Endothelial cell of umbilical vein (primary cell): ENCODE results near the gene TBC1D4. TPM values are rescaled to one million over a fixed set of nuclear protein-coding genes. Genes with fewer than 3 reads are reported as not detected.

Experiments used
- Bru-seq: library from RNA; stranded (reverse); fragments of 400-500 nt; gene quantifications from one replicate; lab custom pipeline; 2021; lab: Mats Ljungman, UMichigan
- BruChase-seq, 2 experiments: library from RNA; stranded (reverse); fragments of 400-500 nt; gene quantifications; one replicate each; lab custom pipeline; 2021; lab: Mats Ljungman, UMichigan
- BruUV-seq: library from RNA; stranded (reverse); fragments of 400-500 nt; replicated peaks from 2 replicates; lab custom pipeline; 2021; lab: Mats Ljungman, UMichigan
- CTCF ChIA-PET: fragments of 300-600, 350-600 bp; sonication (Branson Sonifier 250); formaldehyde crosslinking; loops from one replicate; lab custom pipeline; 2021; ENCODE audit warnings: antibody characterized with exemption, inconsistent platforms; lab: Charles Lee
- POLR2A ChIA-PET: fragments of 300-600, 350-600 bp; sonication (Branson Sonifier 250); formaldehyde crosslinking; loops from one replicate; lab custom pipeline; 2021; ENCODE audit warnings: antibody characterized with exemption, inconsistent platforms; lab: Charles Lee
- DNase-seq: peaks from one replicate; pipeline ENCODE4 v3.0.0-alpha.2; 2011; ENCODE audit warnings: low read depth, low spot score
- FAIRE-seq: peaks from 2 replicates; lab custom pipeline; 2011; peaks lifted over from hg19 to GRCh38; lab: Jason Lieb, UNC
- H2AFZ ChIP-seq: 2 replicates; pipeline ENCODE4 v1.6.0; 2012; ENCODE audit warnings: low read depth, low read length, control low read depth, inconsistent platforms
- H3K27ac ChIP-seq: 2 replicates; pipeline ENCODE4 v1.5.1; 2011; ENCODE audit warnings: low read depth, mild to moderate bottlenecking, control low read depth, low read length, moderate library complexity; ENCODE audit not compliant: insufficient read depth
- H3K27me3 ChIP-seq, 2 experiments: 2 replicates each; pipeline versions ENCODE4 v1.6.0 to v1.6.1; 2011; ENCODE audit warnings: low read length in 2 of 2, mixed read lengths in 1 of 2; ENCODE audit not compliant: control insufficient read depth in 2 of 2, insufficient read depth in 2 of 2
- H3K36me3 ChIP-seq, 2 experiments: 2 replicates in 1 of 2; 3 replicates in 1 of 2; pipeline ENCODE4 v1.5.1; 2011; ENCODE audit warnings: low read length in 2 of 2, mild to moderate bottlenecking in 1 of 2, moderate library complexity in 1 of 2; ENCODE audit not compliant: control insufficient read depth in 2 of 2, insufficient read depth in 2 of 2; ENCODE audit errors: extremely low read depth in 1 of 2
- H3K4me1 ChIP-seq: 3 replicates; pipeline ENCODE4 v1.5.1; 2011; ENCODE audit warnings: mild to moderate bottlenecking, low read length; ENCODE audit not compliant: control insufficient read depth, insufficient read depth; ENCODE audit errors: extremely low read depth
- H3K4me2 ChIP-seq: 2 replicates; pipeline ENCODE4 v1.6.1; 2011; ENCODE audit warnings: low read length, control low read depth, mixed read lengths; ENCODE audit not compliant: insufficient read depth
- H3K4me3 ChIP-seq, 3 experiments: fragments of 200-600 bp in 1 of 3; sonication (generic), shearing (Covaris generic) in 1 of 3; replicated peaks in 1 of 3; 2 replicates each; pipeline ENCODE4 v1.5.1; 2011 to 2016; ENCODE audit warnings: control low read depth in 3 of 3, low read length in 3 of 3, mild to moderate bottlenecking in 2 of 3, inconsistent platforms in 1 of 3, low read depth in 1 of 3, moderate library complexity in 1 of 3; ENCODE audit not compliant: insufficient read depth in 1 of 3
- H3K79me2 ChIP-seq: 2 replicates; pipeline ENCODE4 v1.6.0; 2012; ENCODE audit warnings: low read length, inconsistent platforms; ENCODE audit not compliant: control insufficient read depth, insufficient read depth
- H3K9ac ChIP-seq: replicated peaks from 2 replicates; pipeline ENCODE3; 2011; ENCODE audit warnings: low read length, control low read depth; ENCODE audit not compliant: insufficient read depth; ENCODE audit errors: extremely low read depth
- H3K9me1 ChIP-seq: replicated peaks from 3 replicates; pipeline ENCODE4 v1.6.0; 2011; ENCODE audit warnings: mild to moderate bottlenecking, low read length; ENCODE audit not compliant: control insufficient read depth, insufficient read depth; ENCODE audit errors: extremely low read depth
- H3K9me3 ChIP-seq: replicated peaks from 2 replicates; pipeline ENCODE4 v1.5.1; 2012; ENCODE audit warnings: low read length, inconsistent platforms; ENCODE audit not compliant: control insufficient read depth, insufficient read depth
- H4K20me1 ChIP-seq: replicated peaks from 2 replicates; pipeline ENCODE3; 2011; ENCODE audit warnings: mild to moderate bottlenecking, low read length; ENCODE audit not compliant: control insufficient read depth, insufficient read depth; ENCODE audit errors: extremely low read depth
- EZH2 ChIP-seq: IDR thresholded peaks from 2 replicates; pipeline ENCODE4 v1.6.1; 2012; ENCODE audit warnings: borderline replicate concordance, low read depth, mild to moderate bottlenecking, moderate library complexity, low read length, inconsistent platforms; ENCODE audit not compliant: severe bottlenecking
- GATA2 ChIP-seq: IDR thresholded peaks from 2 replicates; pipeline ENCODE4 v1.7.0; 2011; ENCODE audit warnings: low read depth, mild to moderate bottlenecking, moderate library complexity, mixed read lengths, low read length; ENCODE audit not compliant: insufficient read length, insufficient read depth
- JUN ChIP-seq: IDR thresholded peaks from 2 replicates; pipeline ENCODE4 v1.6.1; 2011; ENCODE audit warnings: borderline replicate concordance, low read depth; ENCODE audit not compliant: insufficient read length, insufficient read depth
- POLR2A ChIP-seq: IDR thresholded peaks from 2 replicates; pipeline ENCODE4 v1.6.1; 2012; ENCODE audit warnings: low read depth, mild to moderate bottlenecking, control low read depth, low read length
- POLR2AphosphoS5 ChIP-seq: IDR thresholded peaks from 2 replicates; pipeline ENCODE4 v1.6.1; 2012; ENCODE audit warnings: low read depth, mild to moderate bottlenecking, control low read depth, low read length, moderate library complexity; ENCODE audit not compliant: insufficient read depth
- dilution Hi-C: fragments of 300-500 bp; cut with MboI; formaldehyde crosslinking; loops from one replicate; pipeline ENCODE4 v1.15.0; 2019; ENCODE audit warnings: low sequenced_read_pairs; ENCODE audit not compliant: extremely low pct_ligation_motif_present
- intact Hi-C: fragments of 100-400 bp; cut with micrococcal nuclease; formaldehyde crosslinking; loops from one replicate; pipeline ENCODE4 v1.10.0; 2022
- long read RNA-seq: library from polyadenylated mRNA; stranded (forward); transcript quantifications from one replicate; pipeline ENCODE4 v2.0.0, GENCODE V29; 2021
- polyA minus RNA-seq, 3 experiments: library from RNA; depleted of rRNA, polyadenylated mRNA; stranded (reverse); fragments of >200 nt; gene quantifications; 1 replicate in 1 of 3; 2 replicates in 2 of 3; pipeline ENCODE4 v1.2.3, GENCODE V29; 2011
- polyA plus RNA-seq, 4 experiments: library from polyadenylated mRNA; depleted of rRNA in 3 of 4; stranded (reverse) in 3 of 4; unstranded in 1 of 4; fragments of >200 nt; gene quantifications; 2 replicates each; pipeline versions ENCODE4 v1.2.1 to v1.2.3, GENCODE V29; 2011 to 2012; ENCODE audit warnings: missing spikeins in 1 of 4
- total RNA-seq: library from RNA; stranded (reverse); gene quantifications from 2 replicates; pipeline ENCODE4 v1.2.3, GENCODE V29; 2021
- TF ChIP-seq, protein P1 (sequence below), 2 donors: IDR thresholded peaks; 1 replicate in 1 of 2; 2 replicates in 1 of 2; pipeline ENCODE4 v1.5.1; 2011; ENCODE audit warnings: low read length in 2 of 2, mild to moderate bottlenecking in 2 of 2, moderate library complexity in 2 of 2, control low read depth in 1 of 2, inconsistent platforms in 1 of 2, low read depth in 1 of 2; ENCODE audit not compliant: insufficient read depth in 1 of 2; ENCODE audit errors: extremely low read depth in 1 of 2

TBC1D4 gene, protein sequence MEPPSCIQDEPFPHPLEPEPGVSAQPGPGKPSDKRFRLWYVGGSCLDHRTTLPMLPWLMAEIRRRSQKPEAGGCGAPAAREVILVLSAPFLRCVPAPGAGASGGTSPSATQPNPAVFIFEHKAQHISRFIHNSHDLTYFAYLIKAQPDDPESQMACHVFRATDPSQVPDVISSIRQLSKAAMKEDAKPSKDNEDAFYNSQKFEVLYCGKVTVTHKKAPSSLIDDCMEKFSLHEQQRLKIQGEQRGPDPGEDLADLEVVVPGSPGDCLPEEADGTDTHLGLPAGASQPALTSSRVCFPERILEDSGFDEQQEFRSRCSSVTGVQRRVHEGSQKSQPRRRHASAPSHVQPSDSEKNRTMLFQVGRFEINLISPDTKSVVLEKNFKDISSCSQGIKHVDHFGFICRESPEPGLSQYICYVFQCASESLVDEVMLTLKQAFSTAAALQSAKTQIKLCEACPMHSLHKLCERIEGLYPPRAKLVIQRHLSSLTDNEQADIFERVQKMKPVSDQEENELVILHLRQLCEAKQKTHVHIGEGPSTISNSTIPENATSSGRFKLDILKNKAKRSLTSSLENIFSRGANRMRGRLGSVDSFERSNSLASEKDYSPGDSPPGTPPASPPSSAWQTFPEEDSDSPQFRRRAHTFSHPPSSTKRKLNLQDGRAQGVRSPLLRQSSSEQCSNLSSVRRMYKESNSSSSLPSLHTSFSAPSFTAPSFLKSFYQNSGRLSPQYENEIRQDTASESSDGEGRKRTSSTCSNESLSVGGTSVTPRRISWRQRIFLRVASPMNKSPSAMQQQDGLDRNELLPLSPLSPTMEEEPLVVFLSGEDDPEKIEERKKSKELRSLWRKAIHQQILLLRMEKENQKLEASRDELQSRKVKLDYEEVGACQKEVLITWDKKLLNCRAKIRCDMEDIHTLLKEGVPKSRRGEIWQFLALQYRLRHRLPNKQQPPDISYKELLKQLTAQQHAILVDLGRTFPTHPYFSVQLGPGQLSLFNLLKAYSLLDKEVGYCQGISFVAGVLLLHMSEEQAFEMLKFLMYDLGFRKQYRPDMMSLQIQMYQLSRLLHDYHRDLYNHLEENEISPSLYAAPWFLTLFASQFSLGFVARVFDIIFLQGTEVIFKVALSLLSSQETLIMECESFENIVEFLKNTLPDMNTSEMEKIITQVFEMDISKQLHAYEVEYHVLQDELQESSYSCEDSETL (N-terminal part only)
- total RNA-seq = 72.4 and 81.0 TPM in 2 replicates
- polyA plus RNA-seq = 58.3 and 62.6 TPM in 2 replicates
- polyA plus RNA-seq (2011; cell fraction: cytosol; rRNA removed) = 59.9 and 70.3 TPM in 2 replicates
- 180 and 185 TPM in 2 replicates for polyA plus RNA-seq (2011; cell fraction: nucleus; rRNA removed)
- polyA plus RNA-seq (2012) = 35.5 and 46.5 TPM in 2 replicates
- 118 and 142 TPM in 2 replicates for polyA minus RNA-seq
- polyA minus RNA-seq (2011; cell fraction: cytosol; rRNA and poly(A)+ RNA removed) = 18.6 TPM
- 82.3 and 122 TPM in 2 replicates for polyA minus RNA-seq (2011; cell fraction: nucleus; rRNA and poly(A)+ RNA removed)
- percentile 90 among the genes with signal in this experiment for Bru-seq, nascent RNA
- BruChase-seq, experiment 1, labeled RNA remaining after a 6-hour chase = percentile 79 among the genes with signal in this experiment
- BruChase-seq, experiment 2, labeled RNA remaining after a 2-hour chase = percentile 75 among the genes with signal in this experiment
- long read RNA-seq, full-length matches to known transcripts = 10 of 127 reads
- long read RNA-seq, partial matches to known transcripts = 59 of 127 reads
- long read RNA-seq, other reads (novel, unspliced or antisense) = 58 of 127 reads

DNA sequence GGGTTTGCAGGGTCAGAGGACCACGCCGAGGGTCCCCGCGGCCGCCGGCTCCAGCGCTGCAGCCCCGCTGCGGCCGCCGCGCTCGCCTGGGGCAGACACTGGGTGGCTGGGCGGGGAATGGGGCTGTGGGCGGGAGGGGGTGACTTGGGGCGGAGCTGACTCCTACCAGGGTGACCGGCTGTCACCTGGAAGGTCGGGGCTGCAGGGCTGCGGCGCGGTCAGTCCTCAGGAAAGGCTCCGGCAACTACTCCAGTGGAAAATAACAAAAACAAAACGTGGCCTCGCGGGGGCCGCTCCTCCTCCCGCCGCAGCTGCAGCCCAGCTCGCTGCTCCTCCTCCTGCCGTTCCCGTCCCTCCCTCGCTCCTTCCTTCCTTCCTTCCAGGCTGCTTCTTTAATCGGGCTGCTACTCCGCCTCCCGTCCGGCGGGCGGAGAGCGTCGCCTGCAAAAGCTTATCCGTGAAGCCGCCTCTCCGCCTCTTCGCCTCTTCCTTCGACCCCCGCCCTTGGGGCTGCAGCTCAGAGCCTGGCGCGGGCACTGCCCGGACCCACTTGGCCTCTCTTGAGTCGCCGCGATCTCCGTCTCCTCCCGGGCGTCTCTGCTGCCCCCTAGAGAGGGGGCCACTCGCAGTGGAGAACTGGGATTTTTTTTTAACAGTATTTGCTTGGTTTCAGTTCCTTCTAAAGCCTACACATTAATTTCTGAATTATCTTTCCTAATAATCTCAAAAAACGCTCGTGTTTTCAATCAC, at the start of gene TBC1D4:
TSS of gene TBC1D4 (minus strand) at position 100 of the 750 bp plus-strand sequence. CDS start 402 bp downstream, outside the sequence.
- no peaks in the 10 kb centered on the region for H3K9me3 ChIP-seq
- H3K9ac ChIP-seq = peak within 1 kb of the TSS; percentile 85
- H2AFZ ChIP-seq = peak within 1 kb of the TSS; percentile 92
- H3K36me3 ChIP-seq = no peaks in the 10 kb centered on the region
- DNase-seq (peak; percentile 97), FAIRE-seq (peak; percentile 97)
- H3K27me3 ChIP-seq = peaks cover 0 to 2% of the 10 kb centered on the region in 2 experiments
- H3K79me2 ChIP-seq = peaks cover 17% of the 10 kb centered on the region
- peaks cover 4% of the 10 kb centered on the region for H4K20me1 ChIP-seq
- H3K27ac ChIP-seq = peak within 1 kb of the TSS; percentile 63
- peaks cover 9% of the 10 kb centered on the region for H3K4me1 ChIP-seq
- intact Hi-C loops = loop anchor here (1.0 to 10.0 kb wide), 7 partner anchors 55 to 300 kb away; partner anchors contain the start of genes COMMD6 and UCHL3
- peak within 1 kb of the TSS; percentile 74 to 90 (median 86) for H3K4me3 ChIP-seq
- ChIA-PET CTCF (interaction anchor here (0.6 to 3.6 kb wide), 38 partner anchors 9 to 1403 kb away, joined by 3 to 66 read pairs (median 4); partner anchors contain the start of genes COMMD6, KCTD12 and UCHL3), POLR2A (interaction anchor here (1.3 kb wide), 1 partner anchor 115 kb away, joined by 3 read pairs; no protein-coding TSS in a partner anchor)
- peak within 1 kb of the TSS; percentile 95 for H3K4me2 ChIP-seq
- TF ChIP-seq POLR2A = peak; percentile 66
- TF ChIP-seq GATA2 = no peak
- TF ChIP-seq POLR2AphosphoS5 = peak; percentile 81
- no peak for TF ChIP-seq JUN
- TF ChIP-seq, protein P1, sequence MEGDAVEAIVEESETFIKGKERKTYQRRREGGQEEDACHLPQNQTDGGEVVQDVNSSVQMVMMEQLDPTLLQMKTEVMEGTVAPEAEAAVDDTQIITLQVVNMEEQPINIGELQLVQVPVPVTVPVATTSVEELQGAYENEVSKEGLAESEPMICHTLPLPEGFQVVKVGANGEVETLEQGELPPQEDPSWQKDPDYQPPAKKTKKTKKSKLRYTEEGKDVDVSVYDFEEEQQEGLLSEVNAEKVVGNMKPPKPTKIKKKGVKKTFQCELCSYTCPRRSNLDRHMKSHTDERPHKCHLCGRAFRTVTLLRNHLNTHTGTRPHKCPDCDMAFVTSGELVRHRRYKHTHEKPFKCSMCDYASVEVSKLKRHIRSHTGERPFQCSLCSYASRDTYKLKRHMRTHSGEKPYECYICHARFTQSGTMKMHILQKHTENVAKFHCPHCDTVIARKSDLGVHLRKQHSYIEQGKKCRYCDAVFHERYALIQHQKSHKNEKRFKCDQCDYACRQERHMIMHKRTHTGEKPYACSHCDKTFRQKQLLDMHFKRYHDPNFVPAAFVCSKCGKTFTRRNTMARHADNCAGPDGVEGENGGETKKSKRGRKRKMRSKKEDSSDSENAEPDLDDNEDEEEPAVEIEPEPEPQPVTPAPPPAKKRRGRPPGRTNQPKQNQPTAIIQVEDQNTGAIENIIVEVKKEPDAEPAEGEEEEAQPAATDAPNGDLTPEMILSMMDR (IDR thresholded peaks at IDR 0.05; ENCODE audit: extremely low read depth in 1 of 2, insufficient read depth in 1 of 2, low read depth in 1 of 2, low read length in 2 of 2) = peak; percentile 88 to 95
- no peak for TF ChIP-seq EZH2
- no TSS peak for BruUV-seq
- no peaks in the 10 kb centered on the region for H3K9me1 ChIP-seq
- dilution Hi-C loops = no loop called here
